NCI-H2171 treated with DMSO at 0.1 percent for 48 hours (cell line): ENCODE data around the gene MSH2.
A peak's percentile ranks its signal among the peaks of the same experiment; 100 is the strongest.
"Not testable (repeated sequence)": the region's sequence is repeated elsewhere in the genome, so short reads cannot be mapped to it uniquely, and the experiment has no call there.

ENCODE experiments used
- DNase-seq: peaks from one replicate; lab custom pipeline; 2025; lab: John Stamatoyannopoulos, UW

Gene MSH2

DNA sequence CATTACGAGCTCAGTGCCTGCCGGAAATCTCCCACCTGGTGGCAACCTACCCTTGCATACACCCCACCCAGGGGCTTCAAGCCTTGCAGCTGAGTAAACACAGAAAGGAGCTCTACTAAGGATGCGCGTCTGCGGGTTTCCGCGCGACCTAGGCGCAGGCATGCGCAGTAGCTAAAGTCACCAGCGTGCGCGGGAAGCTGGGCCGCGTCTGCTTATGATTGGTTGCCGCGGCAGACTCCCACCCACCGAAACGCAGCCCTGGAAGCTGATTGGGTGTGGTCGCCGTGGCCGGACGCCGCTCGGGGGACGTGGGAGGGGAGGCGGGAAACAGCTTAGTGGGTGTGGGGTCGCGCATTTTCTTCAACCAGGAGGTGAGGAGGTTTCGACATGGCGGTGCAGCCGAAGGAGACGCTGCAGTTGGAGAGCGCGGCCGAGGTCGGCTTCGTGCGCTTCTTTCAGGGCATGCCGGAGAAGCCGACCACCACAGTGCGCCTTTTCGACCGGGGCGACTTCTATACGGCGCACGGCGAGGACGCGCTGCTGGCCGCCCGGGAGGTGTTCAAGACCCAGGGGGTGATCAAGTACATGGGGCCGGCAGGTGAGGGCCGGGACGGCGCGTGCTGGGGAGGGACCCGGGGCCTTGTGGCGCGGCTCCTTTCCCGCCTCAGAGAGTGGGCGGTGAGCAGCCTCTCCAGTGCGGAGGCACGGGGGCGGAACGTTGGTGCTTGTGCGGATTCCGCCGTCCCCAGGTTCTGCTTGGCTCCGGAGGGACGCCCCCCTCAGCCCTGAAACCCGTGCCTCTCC is at the start of gene MSH2:
Gene MSH2 (plus strand): TSS at position 352 of the 804 bp plus-strand sequence. CDS start 36 bp downstream, at position 388.
- DNase-seq = peak; percentile 99

DNA sequence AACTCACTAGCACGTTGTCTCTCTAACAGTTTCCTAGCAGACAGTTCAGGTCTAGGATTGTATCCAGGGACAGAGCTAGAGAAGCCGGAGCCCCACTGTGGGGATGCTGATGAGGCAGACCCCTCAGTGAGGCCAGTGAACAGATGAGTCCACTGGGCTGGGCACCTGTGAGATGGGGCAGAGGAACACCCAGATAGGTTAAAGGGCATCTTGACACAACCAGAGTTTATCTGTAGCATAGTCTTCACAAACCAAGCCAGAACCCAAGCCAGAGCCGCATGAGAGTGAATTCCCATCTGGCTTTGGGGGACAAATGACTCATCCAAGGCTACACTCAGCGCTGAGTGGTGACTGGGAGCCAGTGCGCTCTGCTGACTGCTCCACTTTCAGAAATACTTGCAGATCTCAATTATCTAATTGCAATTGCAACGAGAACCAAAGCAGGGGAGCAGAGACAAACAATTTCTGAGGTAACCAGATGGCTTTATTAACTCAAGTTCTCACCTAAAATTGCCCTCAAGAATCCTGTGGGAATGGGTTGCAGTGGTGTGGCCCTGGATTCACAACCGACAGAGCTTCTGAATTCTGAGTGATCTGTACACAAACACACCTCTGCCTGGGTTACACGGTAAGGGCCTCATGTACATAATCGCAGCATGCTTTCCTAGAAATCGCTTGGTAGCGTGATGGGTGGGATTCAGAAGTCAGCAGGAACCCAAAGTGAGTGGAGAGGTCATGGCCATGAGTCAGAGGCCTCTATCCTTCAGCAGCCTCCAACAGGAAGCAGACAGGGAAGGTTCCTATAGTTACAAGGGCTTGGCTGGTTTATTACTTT is 48.7 kb upstream of the MSH2 start:
- no peak for DNase-seq

DNA sequence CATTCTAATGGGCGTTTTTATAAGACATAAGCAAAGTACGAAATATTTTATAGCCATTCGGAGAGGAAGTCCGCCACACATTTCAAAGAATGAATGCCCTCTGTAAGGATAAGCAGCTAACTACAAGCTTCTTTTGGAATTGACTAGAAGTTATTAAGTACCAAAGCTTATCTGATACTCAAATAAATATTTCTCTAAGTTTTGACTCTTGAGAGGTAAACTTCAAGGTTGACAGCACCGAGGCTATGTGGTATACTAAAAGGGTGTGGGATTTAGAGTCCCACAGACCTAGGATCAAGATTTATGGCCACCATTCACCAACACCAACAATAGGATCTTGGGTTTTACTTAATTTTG is 48.1 kb upstream of the MSH2 start:
- DNase-seq = no peak

DNA sequence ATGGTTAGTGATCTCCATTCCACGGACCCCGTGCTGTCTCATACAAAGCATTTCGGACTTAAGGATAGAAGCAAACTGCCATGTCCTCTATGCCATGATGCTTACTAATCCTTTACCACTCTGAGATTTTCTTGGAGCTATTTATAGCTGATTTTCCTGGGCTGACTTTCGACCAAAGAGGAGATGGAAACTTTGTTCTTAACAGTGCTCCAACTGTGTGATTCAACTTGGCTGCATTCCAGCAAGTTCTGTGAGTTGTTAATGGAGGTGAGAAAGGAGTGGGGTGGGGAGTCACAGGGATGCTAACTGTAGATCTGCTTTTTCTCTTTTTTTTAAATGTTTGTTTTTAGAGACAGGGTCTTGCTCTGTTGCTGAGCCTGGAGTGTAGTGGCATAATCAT is 45.5 kb upstream of the MSH2 start:
- DNase-seq = no peak

DNA sequence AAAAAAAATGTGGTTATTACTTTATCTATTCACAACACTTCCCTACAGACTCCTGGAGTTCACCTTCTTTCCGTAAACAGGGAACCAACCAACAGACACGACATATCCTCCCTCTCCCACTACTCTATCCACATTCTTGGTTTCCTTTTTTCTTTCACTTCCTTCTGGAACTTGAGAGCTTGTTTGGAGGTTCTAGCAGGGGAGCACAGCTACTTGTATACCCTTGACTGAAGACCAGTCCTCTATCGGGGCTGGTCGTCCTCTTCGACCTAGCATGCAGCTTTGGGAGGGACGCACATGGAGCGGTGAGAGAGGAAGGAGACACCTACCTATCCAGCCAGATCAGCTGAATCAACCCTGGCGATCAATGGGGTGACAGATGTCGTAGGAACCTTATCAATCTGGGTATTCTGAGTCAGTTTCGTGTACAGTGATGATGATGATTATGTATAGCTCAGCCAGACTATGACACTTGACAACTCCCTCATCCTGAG is 43.5 kb upstream of the MSH2 start:
- DNase-seq = no peak

DNA sequence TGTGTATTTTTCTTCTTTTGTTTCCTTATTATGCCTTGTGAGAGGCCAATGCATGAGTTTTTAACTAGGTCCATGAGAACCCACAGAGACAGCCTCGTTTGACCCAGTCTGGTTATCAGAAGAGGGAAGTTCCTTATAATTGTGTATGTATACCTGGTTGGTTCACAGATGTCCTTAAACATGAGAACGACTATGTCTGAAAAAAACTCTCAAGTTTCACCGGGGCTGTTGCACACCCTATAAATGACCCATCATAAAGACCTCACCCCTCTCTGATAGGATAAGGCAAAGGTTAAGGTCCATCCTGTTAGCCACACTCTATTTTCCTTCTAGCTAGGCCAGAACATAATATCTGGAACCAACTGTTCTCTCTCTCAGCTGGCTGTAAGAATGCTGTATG is 42.7 kb upstream of the MSH2 start:
- DNase-seq = no peak

DNA sequence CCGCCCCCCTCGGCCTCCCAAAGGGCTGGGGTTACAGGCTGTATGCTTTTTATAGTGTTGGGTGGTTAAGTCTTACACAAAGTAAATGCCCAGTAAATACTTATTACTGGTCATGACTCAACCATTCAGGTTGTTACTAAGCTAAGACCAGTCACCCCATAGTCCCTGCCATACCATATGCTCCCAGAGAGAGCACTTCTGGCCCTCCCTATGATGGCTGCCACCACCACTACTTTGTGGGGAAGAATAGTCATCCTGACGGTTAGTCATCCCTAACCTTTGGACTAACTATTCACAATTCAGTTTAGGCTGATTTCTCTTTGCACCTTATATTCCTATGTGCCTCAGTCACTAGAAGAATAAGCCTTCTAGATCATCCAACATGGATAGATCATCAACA is 42.0 kb upstream of the MSH2 start:
- DNase-seq = no peak

DNA sequence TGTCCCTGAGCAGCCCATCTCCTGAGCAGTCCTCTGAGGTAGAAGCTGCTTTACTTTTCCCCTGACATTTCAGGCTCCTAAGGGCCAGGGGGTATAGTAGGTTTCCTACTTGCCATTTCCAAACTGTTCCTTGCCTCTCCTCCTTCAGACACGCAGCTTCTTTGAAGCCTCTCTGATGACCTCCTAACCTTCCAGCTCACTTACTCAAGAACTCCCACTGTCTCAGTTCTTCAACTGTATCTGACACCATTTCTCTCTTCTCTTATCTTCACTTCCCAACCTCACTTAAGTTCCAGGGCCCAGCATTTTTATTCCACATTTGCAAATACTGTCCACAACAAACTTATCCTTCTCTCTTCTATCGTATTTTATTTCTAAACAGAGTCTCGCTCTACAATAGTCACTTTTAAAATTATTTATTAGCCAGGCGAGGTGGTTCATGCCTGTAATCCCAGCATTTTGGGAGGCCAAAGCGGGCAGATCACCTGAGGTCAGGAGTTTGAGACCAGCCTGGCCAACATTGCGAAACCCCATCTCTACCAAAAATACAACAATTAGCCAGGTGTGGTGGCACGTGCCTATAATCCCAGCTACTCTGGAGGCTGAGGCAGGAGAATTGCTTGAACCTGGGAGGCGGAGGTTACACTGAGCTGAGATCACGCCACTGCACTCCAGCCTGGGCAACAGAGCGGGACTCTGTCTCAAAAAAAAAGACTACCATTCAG is 41.3 kb upstream of the MSH2 start:
- not testable (repeated sequence) for DNase-seq

DNA sequence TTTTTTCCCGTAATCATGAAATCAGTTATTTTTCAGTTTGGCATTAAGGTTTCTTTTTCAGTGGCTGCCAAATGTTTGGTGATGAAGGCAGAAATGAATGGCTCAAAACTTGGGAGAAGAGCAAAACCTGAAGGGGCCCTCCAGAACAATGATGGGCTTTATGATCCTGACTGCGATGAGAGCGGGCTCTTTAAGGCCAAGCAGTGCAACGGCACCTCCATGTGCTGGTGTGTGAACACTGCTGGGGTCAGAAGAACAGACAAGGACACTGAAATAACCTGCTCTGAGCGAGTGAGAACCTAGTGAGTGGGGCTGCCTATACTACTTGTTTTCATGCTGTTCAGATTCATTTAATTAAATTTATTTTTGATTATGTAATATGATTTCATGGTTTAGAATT is 29.2 kb upstream of the MSH2 start:
- no peak for DNase-seq

DNA sequence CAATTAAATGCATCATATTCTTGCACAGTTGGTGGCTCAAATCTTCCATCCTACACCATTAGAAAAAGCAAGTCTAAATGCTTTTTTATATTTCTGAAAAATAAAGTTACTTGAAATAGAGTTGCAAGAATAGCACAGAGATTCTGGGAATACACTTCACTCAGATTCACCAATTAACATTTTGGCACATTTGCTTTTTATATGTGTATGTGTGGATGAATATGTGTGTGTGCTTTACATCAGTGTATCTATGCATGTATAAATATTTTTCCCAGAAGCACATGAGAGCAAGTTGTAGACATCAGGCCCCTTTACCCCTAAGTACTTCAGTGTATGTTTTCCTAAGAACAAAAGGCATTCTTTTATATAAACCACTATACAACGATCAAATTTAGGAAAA is 27.6 kb upstream of the MSH2 start:
- no peak for DNase-seq

DNA sequence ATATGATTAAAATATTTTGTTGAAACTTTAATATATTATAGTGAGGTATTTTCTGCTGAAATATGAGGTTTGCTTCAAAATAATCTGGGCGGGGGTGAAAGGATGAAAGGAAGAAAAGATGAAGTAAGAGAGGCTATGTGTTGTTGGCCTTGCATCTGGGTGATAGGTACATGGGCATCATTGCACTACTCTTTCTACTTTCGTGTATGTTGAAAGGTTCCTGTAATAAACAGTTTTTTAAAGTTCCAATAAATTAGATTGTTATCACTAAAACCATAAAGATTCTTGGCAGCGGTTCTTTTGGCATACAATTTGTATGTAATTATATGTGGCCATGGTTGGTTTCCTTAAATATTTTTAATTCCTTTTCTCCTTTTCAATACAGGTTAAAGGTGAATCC is 23.6 kb upstream of the MSH2 start:
- DNase-seq = no peak

DNA sequence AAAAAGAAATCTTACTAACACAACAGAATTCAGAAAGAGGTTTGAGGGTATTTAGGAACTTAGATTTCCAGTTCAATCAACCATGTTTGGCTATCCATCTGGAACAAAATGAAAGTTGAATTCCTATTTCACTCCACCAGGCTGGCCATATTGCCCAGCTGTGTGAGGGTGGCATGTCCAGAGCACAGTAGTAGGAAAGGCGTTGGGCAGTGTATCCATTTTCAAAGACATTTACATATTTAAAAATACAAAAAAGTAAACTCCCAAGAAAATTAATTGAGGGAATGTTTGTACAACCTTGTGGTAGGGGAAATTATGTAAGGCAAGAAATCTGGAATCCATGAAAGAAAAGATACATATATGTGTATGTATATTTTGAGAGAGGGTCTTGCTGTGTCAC is 21.5 kb upstream of the MSH2 start:
- DNase-seq = no peak

DNA sequence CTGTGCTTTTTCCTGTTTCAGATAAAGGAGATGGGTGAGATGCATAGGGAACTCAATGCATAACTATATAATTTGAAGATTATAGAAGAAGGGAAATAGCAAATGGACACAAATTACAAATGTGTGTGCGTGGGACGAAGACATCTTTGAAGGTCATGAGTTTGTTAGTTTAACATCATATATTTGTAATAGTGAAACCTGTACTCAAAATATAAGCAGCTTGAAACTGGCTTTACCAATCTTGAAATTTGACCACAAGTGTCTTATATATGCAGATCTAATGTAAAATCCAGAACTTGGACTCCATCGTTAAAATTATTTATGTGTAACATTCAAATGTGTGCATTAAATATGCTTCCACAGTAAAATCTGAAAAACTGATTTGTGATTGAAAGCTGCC is 16.4 kb upstream of the MSH2 start:
- no peak for DNase-seq

DNA sequence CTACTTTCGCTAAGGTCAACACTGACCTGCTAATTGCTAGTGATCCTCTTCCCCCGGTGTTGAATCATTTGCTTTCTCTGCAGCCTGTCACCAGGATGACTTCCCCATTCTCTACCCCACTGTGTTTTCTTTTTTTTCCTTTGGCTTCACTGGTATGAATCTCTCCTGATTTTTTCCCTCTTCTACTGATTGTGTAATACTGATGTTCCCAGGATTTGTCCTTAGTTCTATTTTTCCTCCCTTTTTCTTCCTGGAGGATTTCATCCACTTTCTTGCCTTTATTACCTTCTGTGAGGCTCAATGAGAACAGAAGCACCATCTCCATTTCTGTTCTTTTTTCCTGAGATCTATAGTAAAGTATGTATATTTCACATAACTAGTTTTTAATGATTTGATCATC is 14.1 kb upstream of the MSH2 start:
- DNase-seq = no peak

DNA sequence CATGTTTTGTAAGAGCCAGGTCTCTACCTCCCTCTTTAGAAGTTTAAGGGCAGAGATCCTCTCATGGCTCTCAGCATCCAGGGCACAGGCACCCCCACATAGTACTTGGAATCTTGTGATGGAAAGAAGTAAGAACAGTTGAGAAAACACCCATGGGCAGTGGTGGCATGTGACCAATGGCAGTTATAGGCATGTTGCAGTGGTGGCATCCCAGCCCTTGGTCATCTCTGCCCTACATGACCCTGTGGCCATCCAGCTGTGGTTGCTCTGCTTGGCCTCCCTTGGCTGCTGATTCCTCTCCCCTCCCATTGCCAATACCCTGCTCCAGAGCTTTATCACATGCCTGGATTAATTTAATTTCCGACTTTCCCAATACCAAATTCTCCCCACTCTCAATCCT is 13.3 kb upstream of the MSH2 start:
- DNase-seq = no peak

DNA sequence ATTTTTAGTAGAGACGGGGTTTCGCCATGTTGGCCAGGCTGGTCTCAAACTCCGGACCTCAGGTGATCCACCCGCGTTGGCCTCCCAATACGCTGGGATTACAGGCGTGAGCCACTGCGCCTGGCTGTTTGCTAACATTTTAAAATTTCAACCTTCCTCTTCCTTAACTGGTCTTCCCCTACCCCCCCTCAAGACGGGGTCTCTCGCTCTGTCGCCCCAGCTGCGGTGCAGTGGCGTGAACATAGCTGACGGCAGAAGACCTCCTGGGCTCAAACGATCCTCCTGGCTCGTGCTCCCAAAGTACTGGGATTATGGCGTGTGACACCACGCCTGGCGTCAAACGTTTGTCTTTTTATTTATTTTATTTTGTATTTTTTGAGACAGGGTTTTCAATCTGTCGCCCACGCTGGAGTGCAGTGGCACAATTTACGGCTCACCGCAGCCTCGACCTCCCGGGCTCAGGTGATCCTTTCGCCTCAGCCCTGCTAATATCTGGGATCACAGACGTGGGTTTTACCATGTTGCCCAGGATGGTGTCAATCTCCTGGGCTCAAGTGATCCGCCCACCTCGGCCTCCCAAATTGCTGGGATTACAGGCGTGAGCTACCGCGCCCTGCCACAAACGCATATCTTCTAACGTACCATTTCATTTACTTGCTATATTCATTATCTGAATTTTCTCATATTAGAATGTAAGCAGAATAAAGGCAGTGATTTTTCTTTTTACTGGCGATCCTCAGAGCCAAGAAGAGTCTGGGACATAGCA is 984 bp upstream of the MSH2 start:
- no peak for DNase-seq

DNA sequence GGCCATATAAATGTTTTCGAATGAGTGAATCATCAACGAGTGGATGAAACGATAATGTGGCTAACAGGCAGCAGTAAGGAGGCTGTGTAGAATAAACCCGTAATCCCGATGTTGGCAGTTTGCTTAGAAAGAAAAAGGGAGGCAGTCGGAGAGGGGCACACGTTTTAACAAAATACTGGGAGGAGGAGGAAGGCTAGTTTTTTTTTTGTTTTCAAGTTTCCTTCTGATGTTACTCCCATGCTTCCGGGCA is 476 bp upstream of the MSH2 start:
- no peak for DNase-seq

DNA sequence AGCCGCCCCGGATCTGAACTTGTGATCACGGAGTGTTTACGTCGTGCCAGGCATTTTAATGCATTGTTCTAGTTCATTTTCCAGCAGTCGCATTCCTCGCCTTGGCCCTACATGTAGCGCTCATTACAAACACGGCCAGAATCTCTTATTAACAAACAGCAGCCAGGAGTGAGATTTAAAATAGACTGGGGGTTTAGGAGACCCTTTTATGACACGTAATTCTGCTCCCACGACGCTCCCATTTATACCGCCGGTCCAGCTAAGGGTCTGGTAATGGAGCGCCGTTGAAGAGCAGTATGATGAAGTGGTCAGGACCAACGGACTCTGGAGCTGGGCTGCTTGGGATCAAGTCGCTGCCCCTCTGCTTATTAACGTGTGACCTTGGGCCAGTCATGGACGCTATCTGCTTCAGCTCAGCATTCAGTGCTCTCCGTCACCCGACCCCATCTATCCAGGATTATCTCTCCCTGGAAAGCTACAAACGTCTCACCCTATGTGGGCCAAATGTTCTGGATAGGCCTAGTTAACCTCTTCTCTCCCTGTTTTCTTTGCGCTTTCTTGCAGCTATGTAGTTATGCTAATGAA is 745 bp downstream of the MSH2 start:
- peak; percentile 38 for DNase-seq

DNA sequence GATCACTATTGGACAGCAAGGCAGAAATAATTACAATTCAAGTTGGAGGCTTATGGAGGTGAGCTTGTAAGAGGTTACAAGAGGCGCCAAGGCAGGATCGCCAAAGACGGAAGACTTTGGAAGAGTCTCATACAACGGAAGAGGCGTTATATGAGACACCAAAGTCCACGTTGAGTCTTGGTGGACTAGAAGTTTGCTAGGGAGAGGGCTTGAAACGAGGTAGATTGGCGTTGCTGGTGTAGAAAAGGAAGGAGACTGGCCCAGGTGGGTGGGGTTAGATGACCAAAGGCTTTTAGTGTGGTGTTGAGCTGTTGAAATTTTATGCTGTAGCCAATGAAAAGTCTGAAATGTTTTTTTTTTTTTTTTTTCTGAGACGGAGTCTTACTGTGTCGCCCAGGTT is 1.4 kb downstream of the MSH2 start:
- no peak for DNase-seq

DNA sequence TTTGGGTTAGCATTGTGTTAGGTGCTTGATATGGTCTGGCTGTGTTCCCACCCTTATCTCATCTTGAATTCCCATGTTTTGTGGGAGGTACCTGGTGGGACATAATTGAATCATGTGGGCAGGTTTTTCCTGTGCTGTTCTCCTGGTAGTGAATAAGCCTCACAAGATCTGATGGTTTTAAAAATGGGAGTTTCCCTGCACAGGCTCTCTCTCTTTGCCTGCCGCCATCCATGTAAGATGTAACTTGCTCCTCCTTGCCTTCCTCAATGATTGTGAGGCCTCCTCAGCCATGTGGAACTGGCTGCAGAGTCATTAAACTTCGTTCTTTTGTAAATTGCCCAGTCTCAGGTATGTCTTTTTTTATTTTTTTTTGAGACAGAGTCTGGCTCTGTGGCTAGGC is 2.8 kb downstream of the MSH2 start:
- no peak for DNase-seq

DNA sequence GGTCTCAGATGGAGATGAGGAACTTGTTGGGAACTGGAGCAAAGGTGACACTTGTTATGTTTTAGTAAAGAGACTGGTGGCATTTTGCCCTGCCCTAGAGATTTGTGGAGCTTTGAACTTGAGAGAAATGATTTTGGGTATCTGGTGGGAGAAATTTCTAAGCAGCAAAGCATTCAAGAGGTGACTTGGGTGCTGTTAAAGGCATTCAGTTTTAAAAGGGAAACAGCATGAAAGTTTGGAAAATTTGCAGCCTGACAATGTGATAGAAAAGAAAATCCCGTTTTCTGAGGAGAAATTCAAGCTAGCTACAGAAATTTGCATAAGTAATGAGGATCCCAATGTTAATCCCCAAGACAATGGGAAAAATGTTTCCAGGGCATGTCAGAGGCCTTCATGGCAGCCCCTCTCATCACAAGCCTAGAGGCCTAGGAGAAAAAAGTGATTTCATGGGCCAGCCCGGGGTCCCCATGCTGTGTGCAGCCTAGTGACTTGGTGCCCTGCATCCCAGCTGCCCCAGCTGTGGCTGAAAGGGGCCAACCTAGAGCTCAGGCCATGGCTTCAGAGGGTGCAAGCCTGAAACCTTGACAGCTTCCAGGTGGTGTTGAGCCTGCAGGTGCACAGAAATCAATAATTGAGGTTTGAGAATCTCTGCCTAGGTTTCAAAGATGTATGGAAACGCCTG is 3.8 kb downstream of the MSH2 start:
- not testable (repeated sequence) for DNase-seq
